Loucy (cell line): ENCODE data around the gene ARHGAP42.

ENCODE experiments used
- H2AFZ ChIP-seq: fragments of 200-600 bp; sonication (generic); 2 replicates; pipeline ENCODE4 v1.6.0; 2016; ENCODE audit warnings: antibody characterized with exemption, mild to moderate bottlenecking, low read length, moderate library complexity
- H3F3A ChIP-seq: fragments of 200-600 bp; 2 replicates; pipeline ENCODE4 v1.6.0; 2016; ENCODE audit warnings: antibody characterized with exemption, low read depth, mild to moderate bottlenecking
- H3K27me3 ChIP-seq: fragments of 200-600 bp; sonication (generic); 2 replicates; pipeline ENCODE4 v1.6.1; 2014; ENCODE audit warnings: low read length, mild to moderate bottlenecking; ENCODE audit not compliant: insufficient read depth, poor library complexity, severe bottlenecking
- H3K36me3 ChIP-seq: fragments of 200-600 bp; sonication (generic); 2 replicates; pipeline ENCODE4 v1.6.1; 2016; ENCODE audit warnings: low read length; ENCODE audit not compliant: insufficient read depth
- H3K4me1 ChIP-seq: fragments of 200-600 bp; sonication (generic); 2 replicates; pipeline ENCODE4 v1.5.1; 2014; ENCODE audit warnings: low read length, mild to moderate bottlenecking; ENCODE audit not compliant: insufficient read depth, poor library complexity, severe bottlenecking
- H3K4me2 ChIP-seq: fragments of 200-600 bp; sonication (generic); 2 replicates; pipeline ENCODE4 v1.6.0; 2014; ENCODE audit warnings: antibody characterized with exemption, low read length, low read depth, mild to moderate bottlenecking; ENCODE audit not compliant: poor library complexity, severe bottlenecking
- H3K4me3 ChIP-seq: fragments of 200-600 bp; sonication (generic); 2 replicates; pipeline ENCODE4 v1.5.1; 2014; ENCODE audit warnings: low read length, mild to moderate bottlenecking, mixed read lengths; ENCODE audit not compliant: poor library complexity, severe bottlenecking
- H3K79me2 ChIP-seq: fragments of 200-600 bp; sonication (generic); 2 replicates; pipeline ENCODE4 v1.6.1; 2014; ENCODE audit warnings: low read length; ENCODE audit not compliant: insufficient read depth
- H3K9ac ChIP-seq: fragments of 200-600 bp; sonication (generic); 2 replicates; pipeline ENCODE4 v1.6.0; 2014; ENCODE audit warnings: mild to moderate bottlenecking, low read depth, low read length, moderate library complexity; ENCODE audit not compliant: poor library complexity, severe bottlenecking
- H3K9me2 ChIP-seq: fragments of 200-600 bp; sonication (generic); replicated peaks from 2 replicates; pipeline ENCODE4 v1.6.1; 2016; ENCODE audit warnings: low read depth, low read length, mixed read lengths
- H3K9me3 ChIP-seq: fragments of 200-600 bp; sonication (generic); 2 replicates; pipeline ENCODE4 v1.6.1; 2014; ENCODE audit warnings: mild to moderate bottlenecking, antibody characterized with exemption, low read length, low read depth; ENCODE audit not compliant: insufficient read depth
- H4K20me1 ChIP-seq: fragments of 200-600 bp; sonication (generic); 2 replicates; pipeline ENCODE4 v1.6.0; 2014; ENCODE audit warnings: antibody characterized with exemption, low read length, mild to moderate bottlenecking; ENCODE audit not compliant: insufficient read depth, poor library complexity, severe bottlenecking
- CTCF ChIP-seq: fragments of 200-600 bp; sonication (generic); conservative IDR thresholded peaks from 2 replicates; pipeline ENCODE4 v1.5.1; 2014; ENCODE audit warnings: mild to moderate bottlenecking, antibody characterized with exemption, low read length
- EZH2phosphoT487 ChIP-seq: fragments of 200-600 bp; IDR thresholded peaks from 2 replicates; pipeline ENCODE4 v1.6.1; 2018; ENCODE audit warnings: antibody characterized with exemption, mild to moderate bottlenecking, moderate library complexity, borderline replicate concordance

The ARHGAP42 gene

GRCh38 chr11:100681064-100681502 is 6.0 kb upstream of the ARHGAP42 start:
- no peak overlapping the region for H3K4me3 ChIP-seq
- H3K36me3 ChIP-seq = no peaks in the 10 kb centered on the region
- H2AFZ ChIP-seq = no peak overlapping the region
- H3F3A ChIP-seq = no peaks in the 10 kb centered on the region
- H3K79me2 ChIP-seq = no peaks in the 10 kb centered on the region
- no peaks in the 10 kb centered on the region for H3K9me2 ChIP-seq
- H3K27me3 ChIP-seq = no peaks in the 10 kb centered on the region
- H3K4me1 ChIP-seq = no peaks in the 10 kb centered on the region
- no peak overlapping the region for H3K4me2 ChIP-seq
- TF ChIP-seq CTCF (no peak), EZH2phosphoT487 (no peak)
- H3K9me3 ChIP-seq = no peaks in the 10 kb centered on the region
- H3K9ac ChIP-seq = no peak overlapping the region
- no peaks in the 10 kb centered on the region for H4K20me1 ChIP-seq

GRCh38 chr11:100682247-100682969 is 4.7 kb upstream of the ARHGAP42 start:
- Histone ChIP-seq H3F3A (no peaks in the 10 kb centered on the region), H3K4me1 (no peaks in the 10 kb centered on the region), H4K20me1 (no peaks in the 10 kb centered on the region), H3K9ac (no peak overlapping the region), H3K9me3 (no peaks in the 10 kb centered on the region), H3K4me2 (no peak overlapping the region), H3K4me3 (no peak overlapping the region), H2AFZ (no peak overlapping the region), H3K9me2 (no peaks in the 10 kb centered on the region), H3K79me2 (no peaks in the 10 kb centered on the region), H3K36me3 (no peaks in the 10 kb centered on the region), H3K27me3 (no peaks in the 10 kb centered on the region)
- TF ChIP-seq CTCF (peak; percentile 27; the same call in 1 of the 2 replicates), EZH2phosphoT487 (no peak)

GRCh38 chr11:100683126-100683525 is 4.0 kb upstream of the ARHGAP42 start:
- H3K9me2 ChIP-seq = no peaks in the 10 kb centered on the region
- H3K79me2 ChIP-seq = no peaks in the 10 kb centered on the region
- no peak overlapping the region for H3K4me3 ChIP-seq
- no peaks in the 10 kb centered on the region for H3F3A ChIP-seq
- H3K9me3 ChIP-seq = no peaks in the 10 kb centered on the region
- no peaks in the 10 kb centered on the region for H3K36me3 ChIP-seq
- H2AFZ ChIP-seq = no peak overlapping the region
- H4K20me1 ChIP-seq = no peaks in the 10 kb centered on the region
- no peak overlapping the region for H3K9ac ChIP-seq
- no peaks in the 10 kb centered on the region for H3K4me1 ChIP-seq
- H3K4me2 ChIP-seq = no peak overlapping the region
- TF ChIP-seq EZH2phosphoT487 (no peak), CTCF (no peak)
- H3K27me3 ChIP-seq = no peaks in the 10 kb centered on the region
